ENCODE measurements around the gene POLD1.
"Not testable (repeated sequence)": the region's sequence is repeated elsewhere in the genome, so short reads cannot be mapped to it uniquely, and the experiment has no call there.

Gene POLD1

DNA sequence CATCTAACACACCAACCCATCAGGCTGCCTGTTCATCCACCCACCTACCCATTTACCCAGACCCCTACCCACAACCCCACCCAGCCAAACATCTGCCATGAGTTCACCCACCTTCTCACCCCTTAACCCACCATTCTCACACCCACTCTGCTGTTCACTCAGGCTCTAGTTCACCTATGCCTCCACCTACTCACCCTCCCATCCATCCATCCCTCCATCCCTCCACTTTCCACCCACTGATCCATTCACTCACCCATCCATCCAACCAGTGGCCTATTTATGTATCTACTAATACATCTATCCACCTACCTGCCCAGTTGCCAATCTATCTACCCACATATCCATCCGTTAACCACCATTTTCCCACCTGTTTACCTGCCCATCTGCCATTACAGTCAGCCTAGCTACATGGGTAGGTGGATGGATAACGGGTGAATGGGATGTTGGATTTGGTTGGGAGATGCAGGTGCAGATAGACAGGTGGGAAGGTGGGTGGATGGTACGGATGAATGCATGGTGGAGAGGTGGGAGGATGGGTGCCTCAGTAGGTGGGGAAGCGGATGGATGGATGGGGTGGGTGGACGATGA, 53.8 kb downstream of the POLD1 start:
- Histone ChIP-seq H3K79me2 (ENCODE audit: control insufficient read depth, low read length) (peaks cover 6% of the 10 kb centered on the region), H3K9me3 (ENCODE audit: control insufficient read depth, insufficient read depth, low read length) (no peaks in the 10 kb centered on the region), H3K36me3 (ENCODE audit: control insufficient read depth, low read length) (peaks cover 38% of the 10 kb centered on the region), H4K20me1 (ENCODE audit: control insufficient read depth, insufficient read depth, low read depth, low read length) (no peaks in the 10 kb centered on the region), H3K9me2 (replicated peaks; ENCODE audit: control insufficient read depth, low read length) (no peaks in the 10 kb centered on the region), H3K4me1 (ENCODE audit: control insufficient read depth, low read length) (peaks cover 33% of the 10 kb centered on the region), H3K4me3 (ENCODE audit: low read length) (no peak overlapping the region), H3K27me3 (ENCODE audit: control insufficient read depth, low read length) (no peaks in the 10 kb centered on the region), H3K4me2 (ENCODE audit: low read length) (no peak overlapping the region), H3F3A (ENCODE audit: control insufficient read depth, insufficient read depth) (peaks cover 14% of the 10 kb centered on the region), H3K27ac (ENCODE audit: low read depth, low read length) (no peak overlapping the region)
- TF ChIP-seq EZH2phosphoT487 (IDR thresholded peaks at IDR 0.05; ENCODE audit: borderline replicate concordance, low read length): no peak
- TF ChIP-seq, protein P1, sequence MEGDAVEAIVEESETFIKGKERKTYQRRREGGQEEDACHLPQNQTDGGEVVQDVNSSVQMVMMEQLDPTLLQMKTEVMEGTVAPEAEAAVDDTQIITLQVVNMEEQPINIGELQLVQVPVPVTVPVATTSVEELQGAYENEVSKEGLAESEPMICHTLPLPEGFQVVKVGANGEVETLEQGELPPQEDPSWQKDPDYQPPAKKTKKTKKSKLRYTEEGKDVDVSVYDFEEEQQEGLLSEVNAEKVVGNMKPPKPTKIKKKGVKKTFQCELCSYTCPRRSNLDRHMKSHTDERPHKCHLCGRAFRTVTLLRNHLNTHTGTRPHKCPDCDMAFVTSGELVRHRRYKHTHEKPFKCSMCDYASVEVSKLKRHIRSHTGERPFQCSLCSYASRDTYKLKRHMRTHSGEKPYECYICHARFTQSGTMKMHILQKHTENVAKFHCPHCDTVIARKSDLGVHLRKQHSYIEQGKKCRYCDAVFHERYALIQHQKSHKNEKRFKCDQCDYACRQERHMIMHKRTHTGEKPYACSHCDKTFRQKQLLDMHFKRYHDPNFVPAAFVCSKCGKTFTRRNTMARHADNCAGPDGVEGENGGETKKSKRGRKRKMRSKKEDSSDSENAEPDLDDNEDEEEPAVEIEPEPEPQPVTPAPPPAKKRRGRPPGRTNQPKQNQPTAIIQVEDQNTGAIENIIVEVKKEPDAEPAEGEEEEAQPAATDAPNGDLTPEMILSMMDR (IDR thresholded peaks at IDR 0.05; ENCODE audit: low read depth, low read length, poor library complexity, severe bottlenecking): no peak

DNA sequence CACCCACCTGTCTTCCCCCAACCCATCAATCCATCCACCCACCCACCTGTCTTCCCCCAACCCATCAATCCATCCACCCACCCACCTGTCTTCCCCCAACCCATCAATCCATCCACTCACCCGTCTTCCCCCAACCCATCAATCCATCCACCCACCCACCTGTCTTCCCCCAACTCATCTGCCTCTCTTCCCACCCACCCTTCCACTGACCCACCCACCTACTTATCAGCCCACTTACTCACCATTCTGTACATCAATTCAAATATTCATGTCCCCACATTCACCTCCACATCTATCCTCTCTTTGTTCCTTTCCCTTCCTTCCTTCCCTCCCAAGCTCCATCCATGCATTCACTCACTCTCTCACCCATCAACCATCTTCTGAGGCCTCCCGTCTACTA, 55.0 kb downstream of the POLD1 start:
- not testable (repeated sequence) for H3K4me2 ChIP-seq (ENCODE audit: low read length); H3K27me3 ChIP-seq (ENCODE audit: control insufficient read depth, low read length); H3K27ac ChIP-seq (ENCODE audit: low read depth, low read length); H3K4me3 ChIP-seq (ENCODE audit: low read length); H3F3A ChIP-seq (ENCODE audit: control insufficient read depth, insufficient read depth); H4K20me1 ChIP-seq (ENCODE audit: control insufficient read depth, insufficient read depth, low read depth, low read length); H3K9me3 ChIP-seq (ENCODE audit: control insufficient read depth, insufficient read depth, low read length); H3K9me2 ChIP-seq (replicated peaks; ENCODE audit: control insufficient read depth, low read length); H3K79me2 ChIP-seq (ENCODE audit: control insufficient read depth, low read length)
- Histone ChIP-seq H3K36me3 (ENCODE audit: control insufficient read depth, low read length) (peaks cover 47% of the 10 kb centered on the region), H3K4me1 (ENCODE audit: control insufficient read depth, low read length) (peaks cover 21% of the 10 kb centered on the region)

DNA sequence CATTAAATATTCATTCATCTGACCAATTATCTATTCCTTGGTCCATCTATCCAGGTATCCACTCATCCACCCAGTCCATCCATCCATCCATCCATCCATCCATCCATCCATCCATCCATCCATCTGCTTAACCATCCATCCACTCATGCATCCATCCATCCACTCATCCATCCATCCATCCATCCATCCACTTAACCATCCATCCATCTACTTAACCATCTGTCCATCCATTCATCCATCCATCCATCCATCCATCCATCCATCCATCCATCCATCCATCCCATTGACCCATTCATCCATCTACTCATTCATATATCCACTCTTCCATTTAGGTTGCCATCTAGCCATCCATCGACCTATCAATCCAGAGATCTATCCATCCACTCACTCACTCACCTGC, 59.9 kb downstream of the POLD1 start:
- TF ChIP-seq, protein P1 (IDR thresholded peaks at IDR 0.05; ENCODE audit: low read depth, low read length, poor library complexity, severe bottlenecking): no peak
- TF ChIP-seq EZH2phosphoT487 (IDR thresholded peaks at IDR 0.05; ENCODE audit: borderline replicate concordance, low read length): no peak
- Histone ChIP-seq H3K9me3 (ENCODE audit: control insufficient read depth, insufficient read depth, low read length) (no peaks in the 10 kb centered on the region), H3K27ac (ENCODE audit: low read depth, low read length) (no peak overlapping the region), H3K4me2 (ENCODE audit: low read length) (no peak overlapping the region), H3K4me1 (ENCODE audit: control insufficient read depth, low read length) (no peaks in the 10 kb centered on the region), H3K79me2 (ENCODE audit: control insufficient read depth, low read length) (no peaks in the 10 kb centered on the region), H3K27me3 (ENCODE audit: control insufficient read depth, low read length) (no peaks in the 10 kb centered on the region), H4K20me1 (ENCODE audit: control insufficient read depth, insufficient read depth, low read depth, low read length) (no peaks in the 10 kb centered on the region), H3K9me2 (replicated peaks; ENCODE audit: control insufficient read depth, low read length) (no peaks in the 10 kb centered on the region), H3K36me3 (ENCODE audit: control insufficient read depth, low read length) (peaks cover 34% of the 10 kb centered on the region), H3K4me3 (ENCODE audit: low read length) (no peak overlapping the region), H3F3A (ENCODE audit: control insufficient read depth, insufficient read depth) (no peaks in the 10 kb centered on the region)

DNA sequence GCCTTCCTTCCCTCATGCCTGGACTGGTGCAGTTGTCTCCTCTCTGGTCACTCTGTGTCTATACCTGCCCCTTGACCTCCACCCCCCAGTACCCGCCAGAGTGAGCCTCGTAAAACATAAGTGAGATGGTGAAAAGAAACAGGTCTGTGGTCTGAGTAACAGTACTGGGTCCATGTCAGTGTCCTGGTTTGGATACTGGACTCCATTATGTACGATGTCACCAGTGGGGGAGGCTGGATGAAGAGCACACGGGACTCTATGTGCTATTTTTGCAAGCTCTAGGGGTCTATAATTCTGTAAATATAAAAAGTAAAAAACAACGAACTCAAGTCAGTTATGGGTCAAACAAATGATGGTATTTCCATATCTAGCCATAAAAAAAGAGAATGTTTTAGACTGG, 62.9 kb downstream of the POLD1 start:
- no peaks in the 10 kb centered on the region for H3K79me2 ChIP-seq (ENCODE audit: control insufficient read depth, low read length)
- H3K4me3 ChIP-seq (ENCODE audit: low read length): no peak overlapping the region
- H3K4me1 ChIP-seq (ENCODE audit: control insufficient read depth, low read length): no peaks in the 10 kb centered on the region
- H3K27me3 ChIP-seq (ENCODE audit: control insufficient read depth, low read length): no peaks in the 10 kb centered on the region
- no peaks in the 10 kb centered on the region for H4K20me1 ChIP-seq (ENCODE audit: control insufficient read depth, insufficient read depth, low read depth, low read length)
- TF ChIP-seq, protein P1 (IDR thresholded peaks at IDR 0.05; ENCODE audit: low read depth, low read length, poor library complexity, severe bottlenecking): no peak
- no peak for TF ChIP-seq EZH2phosphoT487 (IDR thresholded peaks at IDR 0.05; ENCODE audit: borderline replicate concordance, low read length)
- no peaks in the 10 kb centered on the region for H3F3A ChIP-seq (ENCODE audit: control insufficient read depth, insufficient read depth)
- H3K9me2 ChIP-seq (replicated peaks; ENCODE audit: control insufficient read depth, low read length): no peaks in the 10 kb centered on the region
- H3K27ac ChIP-seq (ENCODE audit: low read depth, low read length): no peak overlapping the region
- H3K9me3 ChIP-seq (ENCODE audit: control insufficient read depth, insufficient read depth, low read length): no peaks in the 10 kb centered on the region
- no peak overlapping the region for H3K4me2 ChIP-seq (ENCODE audit: low read length)
- H3K36me3 ChIP-seq (ENCODE audit: control insufficient read depth, low read length): peaks cover 47% of the 10 kb centered on the region
